ENCODE measurements around the gene ZNF319. TPM values are rescaled to one million over a fixed set of nuclear protein-coding genes. Genes with fewer than 3 reads are reported as not detected.
"Not testable (repeated sequence)": the region's sequence is repeated elsewhere in the genome, so short reads cannot be mapped to it uniquely, and the experiment has no call there.

The ZNF319 gene
- total RNA-seq, 1 donor from 2014 or later: 4.9 TPM

- no peak for DNase-seq
These were observed 21.4 kb upstream of the ZNF319 start for GRCh38 chr16:58021661-58022551.

- peak; percentile 82 for DNase-seq
These were observed 20.4 kb upstream of the ZNF319 start for GRCh38 chr16:58020628-58021521.

GRCh38 chr16:58019866-58020538 is 19.5 kb upstream of the ZNF319 start:
- DNase-seq: no peak

- DNase-seq: no peak
These were observed 18.3 kb upstream of the ZNF319 start for GRCh38 chr16:58018803-58019202.

- DNase-seq: no peak
These were observed 16.5 kb upstream of the ZNF319 start for GRCh38 chr16:58016840-58017446.

GRCh38 chr16:58013201-58013956 is 12.9 kb upstream of the ZNF319 start:
- no peak for DNase-seq

- no peak for DNase-seq
These were observed 12.0 kb upstream of the ZNF319 start for GRCh38 chr16:58012481-58012880.

GRCh38 chr16:58011652-58012051 is 11.2 kb upstream of the ZNF319 start:
- no peak for DNase-seq

- DNase-seq: no peak
These were observed 10.4 kb upstream of the ZNF319 start for GRCh38 chr16:58010886-58011285.

- DNase-seq: no peak
These were observed 9.5 kb upstream of the ZNF319 start for GRCh38 chr16:58009856-58010416.

GRCh38 chr16:58004736-58005135 is 4.3 kb upstream of the ZNF319 start:
- not testable (repeated sequence) for DNase-seq

GRCh38 chr16:58002936-58003335 is 2.5 kb upstream of the ZNF319 start:
- DNase-seq: no peak

GRCh38 chr16:58002416-58002800 is 1.9 kb upstream of the ZNF319 start:
- no peak for DNase-seq

GRCh38 chr16:58001781-58002415 is 1.4 kb upstream of the ZNF319 start:
- DNase-seq: no peak

GRCh38 chr16:58000706-58001676 is 519 bp upstream of the ZNF319 start, which contains the start of gene USB1:
Gene USB1, plus strand, starts transcription at chr16:58001407. Its CDS starts 77 bp downstream, at chr16:58001484.
- DNase-seq: peak; percentile 90

GRCh38 chr16:57999366-57999970 is 1.0 kb downstream of the ZNF319 start:
- DNase-seq: peak; percentile 26

- no peak for DNase-seq
These were observed 1.5 kb downstream of the ZNF319 start for GRCh38 chr16:57998992-57999365.

- DNase-seq: no peak
These were observed 2.0 kb downstream of the ZNF319 start for GRCh38 chr16:57998486-57998885.
